C4-2B (cell line): Measurements from ENCODE around the gene CFAP47.
"Not testable (repeated sequence)": the region's sequence is repeated elsewhere in the genome, so short reads cannot be mapped to it uniquely, and the experiment has no call there.

ENCODE experiments used
- CTCF ChIP-seq: fragments of 450-650 bp; conservative IDR thresholded peaks from 2 replicates; pipeline ENCODE4 v1.5.1; 2017; ENCODE audit warnings: mild to moderate bottlenecking
- ZFX ChIP-seq: fragments of 450-650 bp; IDR thresholded peaks from 2 replicates; pipeline ENCODE4 v1.6.1; 2017

- TF ChIP-seq CTCF, ZFX: not testable (repeated sequence)
Measured at GRCh38 chrX:36234840-36235528, 315.4 kb downstream of the CFAP47 start.
